ENCODE data around the gene OBSL1.

OBSL1 gene

DNA sequence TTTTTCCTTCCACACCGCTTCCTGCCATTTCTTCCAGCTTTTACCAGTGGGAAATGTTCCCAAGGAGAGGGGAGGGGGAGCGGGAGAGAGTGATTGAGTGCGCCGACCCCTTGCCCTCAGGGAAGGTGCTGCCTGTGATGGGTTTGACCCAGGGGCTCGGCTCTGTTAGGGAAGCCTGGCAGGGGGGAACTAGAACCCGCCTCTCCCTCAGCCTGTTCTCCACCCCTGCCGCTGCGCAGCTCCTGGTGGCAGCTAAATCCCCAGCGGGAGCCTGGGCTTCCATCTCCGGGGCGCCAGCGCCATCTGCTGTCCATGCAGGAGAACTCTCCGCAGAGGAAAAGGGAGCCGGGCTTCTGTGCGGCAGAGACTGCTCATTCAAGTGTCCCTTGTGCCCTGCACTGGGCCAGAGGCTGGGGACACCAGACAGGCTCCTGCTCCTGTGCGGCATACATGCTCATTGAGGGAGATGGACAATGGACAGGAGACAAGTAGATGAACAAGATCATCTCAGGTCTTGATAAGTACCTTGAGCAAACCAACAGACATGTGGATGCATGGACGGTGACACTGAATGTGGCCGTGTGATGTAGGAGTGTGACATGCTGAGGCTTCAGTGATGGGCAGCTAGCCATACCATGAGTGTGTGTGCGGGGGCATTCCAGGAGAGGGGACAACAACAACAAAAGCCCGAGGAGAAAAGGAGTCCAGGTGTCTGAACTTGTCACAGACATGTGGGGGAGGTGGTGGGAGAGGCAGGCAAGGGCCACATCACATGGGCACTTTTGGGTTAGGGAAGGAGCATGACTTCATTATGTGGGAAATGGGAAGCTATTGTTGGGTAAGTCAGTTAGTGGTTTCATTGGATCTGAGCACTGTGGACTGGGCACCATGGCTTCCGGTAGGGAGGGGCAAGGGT is 41.0 kb downstream of the OBSL1 start:
- FAIRE-seq: peak; percentile 18

DNA sequence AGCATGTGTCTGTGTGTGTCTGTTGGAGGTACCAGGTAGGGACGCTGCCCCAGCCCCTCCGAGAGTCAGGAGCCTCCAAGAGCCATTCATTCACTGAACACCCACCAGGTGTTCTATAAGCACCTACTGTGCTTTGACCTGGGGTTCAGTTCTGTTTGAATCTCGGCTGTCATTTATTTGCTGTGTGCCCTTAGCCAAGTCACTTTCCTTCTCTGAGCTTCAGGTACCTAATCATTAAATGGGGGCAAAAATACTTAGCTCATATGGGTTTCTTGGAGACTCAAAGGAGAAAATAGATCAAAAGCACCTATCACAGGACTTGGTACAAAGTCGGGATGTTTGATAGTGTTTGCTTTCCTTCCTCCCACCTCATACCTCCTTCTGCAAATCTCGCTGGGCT is 43.9 kb downstream of the OBSL1 start:
- no peak for FAIRE-seq

DNA sequence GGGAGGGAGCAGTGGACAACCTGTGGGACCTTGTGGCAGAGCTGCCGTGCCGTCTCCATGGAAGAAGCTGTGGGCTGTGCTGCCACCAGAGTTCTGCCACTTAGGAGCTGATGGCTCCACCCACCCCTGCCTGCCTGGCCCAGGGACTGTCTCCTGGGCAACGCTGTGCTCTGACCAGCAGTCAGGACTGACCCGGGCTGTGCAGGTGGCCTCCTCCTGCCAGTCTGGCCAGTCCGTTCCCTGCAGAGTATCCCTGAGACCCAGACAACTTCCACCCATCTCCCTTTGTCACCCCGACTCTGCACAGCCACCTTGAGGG is 44.3 kb downstream of the OBSL1 start:
- FAIRE-seq: no peak

DNA sequence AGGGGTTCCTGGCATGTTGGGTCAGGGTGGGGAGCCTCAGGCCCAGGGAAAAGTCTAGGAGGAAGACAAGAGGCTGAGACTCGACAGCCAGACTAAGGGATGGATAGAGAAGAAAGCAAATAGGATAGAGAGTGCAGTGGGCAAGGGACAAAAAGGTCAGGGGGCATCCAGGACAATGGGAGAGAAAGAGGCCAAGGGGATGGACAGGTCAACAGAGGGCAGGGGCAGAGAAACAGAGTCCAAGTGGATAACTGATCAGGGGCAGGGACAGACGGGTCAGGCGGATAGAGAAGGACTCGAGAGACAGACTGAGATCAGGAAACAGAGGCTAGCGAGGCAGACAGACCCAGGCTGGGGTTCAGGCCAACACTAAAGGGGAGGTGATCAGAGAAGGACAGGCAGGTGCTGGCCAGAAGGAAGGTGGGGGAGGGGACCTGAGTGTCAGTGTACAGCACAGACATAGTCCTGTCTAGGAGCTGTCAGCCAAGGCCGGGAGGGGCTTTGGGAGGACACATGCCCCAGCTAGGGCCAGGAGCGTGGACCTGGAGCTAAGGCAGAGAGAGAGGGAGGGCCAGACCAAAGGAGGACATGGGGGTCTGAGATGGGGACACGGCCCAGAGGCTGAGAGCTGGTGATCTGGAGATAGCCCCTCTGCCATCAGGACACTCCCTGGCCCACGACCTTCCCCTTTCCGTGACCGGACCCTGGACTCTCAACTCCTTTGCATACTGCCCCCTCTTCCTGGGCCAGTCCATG is 44.8 kb downstream of the OBSL1 start:
- FAIRE-seq: no peak

DNA sequence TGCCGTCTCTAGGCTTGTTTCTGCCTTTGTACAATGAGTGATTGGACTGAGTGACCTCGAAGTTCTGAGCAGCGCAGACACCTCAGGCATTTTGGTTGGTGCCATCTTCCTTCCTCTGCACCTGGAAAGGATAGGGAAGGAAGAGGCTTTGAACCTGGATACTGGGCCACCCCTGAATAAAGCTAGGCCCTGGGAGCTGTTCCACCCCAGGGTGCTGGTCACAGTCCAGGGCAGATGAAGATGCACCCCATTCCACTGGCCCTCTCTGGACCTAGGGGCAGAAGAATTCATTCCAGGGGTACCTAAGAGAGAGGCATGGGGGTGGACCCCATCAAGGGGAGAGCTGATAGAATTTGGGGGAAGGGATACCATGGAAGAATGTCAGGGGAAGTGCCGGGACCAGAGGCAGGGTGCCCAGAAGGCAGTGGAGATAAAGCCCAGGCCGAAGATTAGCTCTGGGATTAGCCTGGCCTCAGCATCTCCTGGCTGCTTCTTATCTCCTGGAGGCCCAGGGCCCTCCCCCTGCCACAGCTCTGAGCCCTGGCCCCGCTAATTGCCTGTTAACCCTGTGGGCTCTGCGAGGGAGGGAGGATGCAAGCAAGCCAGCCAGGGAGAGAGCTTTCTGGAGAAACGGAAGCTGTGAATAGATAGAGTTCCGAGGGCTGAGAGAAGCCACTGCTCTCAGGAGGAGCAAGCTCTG is 45.7 kb downstream of the OBSL1 start:
- no peak for FAIRE-seq

DNA sequence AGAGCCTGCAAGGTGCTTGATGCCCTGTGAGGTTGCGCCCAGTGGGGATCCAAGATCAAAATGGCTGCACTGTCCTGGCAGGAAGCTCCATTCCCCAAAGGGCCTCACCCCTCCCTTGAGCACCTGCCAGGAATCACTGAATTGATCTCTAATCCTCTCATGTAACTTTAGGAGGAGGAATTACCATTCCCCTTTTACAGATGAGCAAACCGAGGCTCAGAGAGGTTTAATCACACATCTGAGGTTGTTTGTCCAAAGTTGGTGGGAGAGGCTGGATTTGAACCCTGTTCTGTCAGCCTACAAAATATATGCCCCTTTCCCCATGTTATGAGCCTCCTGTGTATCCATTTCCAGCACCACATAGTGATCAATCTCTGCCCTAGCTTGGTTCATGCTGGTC is 46.5 kb downstream of the OBSL1 start:
- no peak for FAIRE-seq

DNA sequence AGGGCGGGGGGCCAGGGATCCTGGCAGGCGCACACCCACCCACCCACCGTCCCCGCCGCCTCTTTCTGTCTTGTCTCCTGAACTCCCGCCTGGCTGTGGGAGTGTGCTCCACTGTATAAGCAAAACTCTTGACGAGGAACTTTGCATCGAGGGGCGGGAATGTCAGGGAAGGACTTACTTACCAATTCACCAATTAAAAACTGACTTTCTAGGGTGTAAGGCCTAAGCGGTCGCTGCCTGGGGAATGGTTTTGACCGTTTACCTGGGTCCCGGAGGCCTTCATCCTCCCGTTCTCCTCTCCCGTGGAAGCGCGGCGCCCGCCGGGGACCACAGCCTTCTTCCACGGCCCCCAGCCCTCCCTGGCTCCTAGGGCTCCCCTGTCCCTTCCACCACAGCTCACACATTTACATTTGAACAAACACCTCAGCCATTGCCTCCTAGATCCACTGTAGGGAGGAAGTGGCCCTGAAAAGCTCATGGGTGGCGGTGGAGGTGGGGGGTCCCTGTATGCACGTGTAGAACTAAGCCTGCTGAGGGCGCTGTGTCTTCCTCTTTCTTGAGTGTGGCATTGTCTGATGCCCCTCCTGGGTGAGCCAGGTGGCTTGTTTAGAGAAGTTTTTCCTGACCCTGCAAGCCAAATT is 48.2 kb downstream of the OBSL1 start:
- no peak for FAIRE-seq

DNA sequence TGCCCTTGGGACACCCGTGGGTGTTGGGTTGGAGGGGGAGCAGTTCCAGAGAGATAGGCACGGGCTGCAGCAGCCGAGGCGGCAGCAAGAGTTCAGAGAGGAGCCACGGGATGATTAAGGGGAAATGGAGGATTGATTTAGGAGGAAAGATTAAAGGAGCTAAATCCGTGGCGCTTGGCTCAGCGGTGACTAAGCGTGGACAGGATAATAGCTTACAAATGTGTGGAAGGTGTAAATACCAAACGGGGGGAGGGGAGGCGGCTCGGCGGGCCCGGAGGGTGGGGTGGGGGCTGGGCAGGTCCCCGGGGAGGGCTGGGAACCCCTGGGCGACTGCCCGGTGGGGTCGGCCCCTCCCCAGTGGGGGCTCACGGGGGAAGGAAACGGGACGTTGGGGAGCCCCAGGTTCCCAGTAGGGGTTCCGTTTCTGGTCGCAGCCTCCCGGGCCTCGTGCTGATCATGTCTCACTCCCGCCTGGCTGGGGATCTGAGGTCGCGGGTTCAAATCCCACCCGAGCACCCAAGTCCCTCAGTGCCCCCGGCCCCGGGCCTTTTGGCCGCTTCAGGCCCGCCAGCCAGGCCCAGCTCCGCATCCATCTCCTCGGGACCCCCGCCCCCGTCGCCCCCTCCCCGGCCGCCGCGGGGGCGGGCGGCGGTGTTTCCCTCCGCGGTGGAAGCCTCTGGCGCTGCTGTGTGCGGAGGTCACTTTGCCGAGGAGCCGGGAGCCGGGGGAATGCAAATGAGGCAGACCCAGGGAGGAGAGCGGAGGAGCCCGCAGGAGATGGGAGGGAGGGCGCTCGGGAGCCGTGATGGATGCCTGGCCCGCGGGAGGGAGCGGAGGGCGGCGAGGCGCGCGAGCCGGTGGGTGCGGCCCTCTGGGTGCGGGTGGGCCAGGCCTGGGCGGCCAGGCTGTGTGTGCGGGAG is 49.0 kb downstream of the OBSL1 start:
- no peak for FAIRE-seq

DNA sequence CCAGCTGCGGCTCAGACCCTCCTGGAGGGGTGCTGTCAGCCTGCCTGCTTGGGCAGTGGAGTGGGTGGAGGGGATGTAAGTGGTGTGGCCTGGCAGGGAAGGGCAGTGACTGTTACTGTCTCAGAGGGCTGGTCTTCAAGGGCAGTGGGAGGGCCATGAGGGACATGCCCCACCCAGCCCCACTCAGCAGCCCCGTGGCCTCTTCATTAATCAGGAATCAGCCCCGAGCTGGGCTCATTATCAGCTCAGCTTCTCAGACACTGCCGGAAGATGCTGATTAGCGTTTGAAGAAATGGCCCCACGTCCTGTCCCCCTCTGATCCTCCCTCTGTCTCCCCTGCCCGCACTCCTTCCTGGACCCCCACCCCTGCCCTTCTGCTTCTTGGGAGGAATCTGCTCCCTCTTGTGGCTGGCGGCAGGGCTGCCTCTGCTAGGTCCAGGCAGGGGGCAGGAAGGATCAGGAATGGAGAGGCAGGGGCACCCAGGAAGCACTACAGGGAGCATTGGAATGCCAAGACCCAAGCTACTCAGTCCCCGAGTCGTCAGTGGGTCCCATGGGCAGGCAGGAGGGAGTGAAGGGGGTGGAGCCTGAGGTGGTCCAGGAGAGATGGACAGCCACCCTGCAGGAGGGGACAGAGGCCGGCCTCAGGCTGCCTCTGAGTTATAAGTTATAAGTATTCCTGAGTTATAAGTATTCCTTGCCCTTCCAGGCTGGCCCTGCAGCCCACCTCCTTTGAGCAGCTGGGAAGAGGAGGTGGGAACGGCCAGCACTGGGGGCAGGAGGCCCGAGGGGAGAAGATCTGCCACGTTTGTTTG is 50.1 kb downstream of the OBSL1 start:
- no peak for FAIRE-seq

DNA sequence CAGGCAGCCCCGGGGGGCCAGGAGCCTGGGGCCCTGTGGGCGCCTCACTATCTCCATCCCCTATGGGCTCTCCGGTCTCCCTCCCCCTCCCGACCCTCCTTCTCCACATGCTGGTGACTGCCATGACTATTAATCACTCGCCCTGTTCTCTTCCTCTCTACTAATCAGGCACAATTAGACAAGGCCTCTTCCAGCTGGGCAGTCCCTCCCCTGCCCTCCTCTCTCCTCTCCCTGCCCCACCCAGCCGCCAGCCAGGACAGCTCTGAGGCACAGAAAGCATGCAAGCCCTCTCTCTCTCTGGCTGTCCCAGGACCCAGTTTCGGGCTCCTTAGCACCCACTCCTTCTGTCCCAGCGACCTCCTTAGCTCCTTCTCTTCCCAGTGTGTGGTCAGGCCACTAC is 51.3 kb downstream of the OBSL1 start:
- FAIRE-seq: no peak

DNA sequence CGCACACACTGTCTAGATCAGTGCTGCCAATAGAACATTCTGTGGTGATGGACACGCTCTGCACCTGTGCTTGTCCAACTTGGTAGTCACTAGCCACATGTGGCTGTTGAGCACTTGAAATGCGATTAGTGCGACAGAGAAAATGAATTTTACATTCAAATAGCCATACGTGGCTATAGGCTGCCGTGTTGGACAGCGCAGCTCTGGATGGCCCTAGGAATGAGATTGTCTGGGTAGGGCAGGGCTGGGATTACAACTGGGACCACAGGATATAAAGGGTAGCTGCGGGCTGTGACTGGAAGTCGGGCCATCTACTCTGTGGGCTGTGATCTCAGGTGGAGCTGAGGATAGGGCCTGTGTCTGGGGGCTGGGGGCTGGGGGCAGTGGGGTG is 51.8 kb downstream of the OBSL1 start:
- FAIRE-seq: no peak

DNA sequence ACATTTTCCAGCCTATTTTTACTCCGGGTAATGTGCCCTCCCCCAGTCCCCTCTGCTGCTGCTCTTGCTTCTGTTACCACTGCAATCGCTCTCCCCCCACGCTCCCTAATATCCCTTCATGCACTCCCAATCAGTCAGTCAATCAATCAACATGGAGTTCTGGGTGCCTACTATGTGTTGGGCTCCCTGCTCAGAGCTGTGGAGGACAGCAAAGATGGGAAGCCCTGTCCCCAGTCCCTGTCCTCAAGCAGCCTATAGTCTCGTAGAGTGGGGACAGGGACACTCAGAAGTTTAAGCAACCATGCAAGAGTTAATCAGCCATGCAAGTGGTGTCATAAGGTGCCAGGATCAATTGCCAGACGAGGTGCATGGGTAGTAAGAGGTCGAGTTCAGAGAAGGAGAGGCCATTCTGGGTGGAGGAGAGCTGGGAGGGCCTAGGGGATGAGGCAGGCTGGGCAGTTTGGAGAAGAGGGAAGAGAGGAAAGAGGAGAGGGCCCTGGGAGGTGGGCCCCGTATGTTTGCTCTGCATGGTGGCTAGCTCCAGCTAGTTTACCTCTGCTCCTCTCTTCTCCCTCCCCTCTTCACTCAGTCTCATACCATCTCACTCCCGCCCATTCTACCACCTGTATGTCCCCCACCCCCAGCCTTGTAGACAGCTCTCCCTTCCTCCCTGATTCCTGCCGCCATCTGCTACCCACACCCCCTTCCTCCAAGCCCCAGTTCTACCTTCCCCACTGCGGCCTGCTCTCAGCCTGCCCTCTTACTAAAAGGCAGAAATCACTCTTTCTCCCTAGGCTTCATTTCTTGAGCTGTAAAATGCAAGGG is 53.2 kb downstream of the OBSL1 start:
- no peak for FAIRE-seq

DNA sequence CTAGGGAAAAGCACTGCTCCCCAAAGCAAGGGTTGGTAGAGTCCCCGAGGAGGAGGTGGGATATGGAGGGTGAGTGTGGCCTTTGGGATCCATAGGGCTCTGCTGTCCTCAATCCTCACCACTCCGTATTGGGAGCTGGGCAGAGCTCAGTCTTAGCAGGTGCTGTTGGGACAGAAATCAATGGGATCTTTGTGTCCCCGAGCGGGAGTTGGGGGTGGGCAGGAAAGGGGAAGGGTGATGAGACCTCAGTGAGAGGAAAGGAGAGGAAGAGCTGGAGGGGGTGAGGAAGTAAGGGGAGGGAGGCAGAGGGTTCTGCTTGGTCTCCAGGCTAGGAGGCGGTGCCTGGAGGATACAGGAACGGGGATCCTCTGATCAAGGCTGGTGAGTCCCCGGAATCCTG is 54.5 kb downstream of the OBSL1 start:
- no peak for FAIRE-seq

DNA sequence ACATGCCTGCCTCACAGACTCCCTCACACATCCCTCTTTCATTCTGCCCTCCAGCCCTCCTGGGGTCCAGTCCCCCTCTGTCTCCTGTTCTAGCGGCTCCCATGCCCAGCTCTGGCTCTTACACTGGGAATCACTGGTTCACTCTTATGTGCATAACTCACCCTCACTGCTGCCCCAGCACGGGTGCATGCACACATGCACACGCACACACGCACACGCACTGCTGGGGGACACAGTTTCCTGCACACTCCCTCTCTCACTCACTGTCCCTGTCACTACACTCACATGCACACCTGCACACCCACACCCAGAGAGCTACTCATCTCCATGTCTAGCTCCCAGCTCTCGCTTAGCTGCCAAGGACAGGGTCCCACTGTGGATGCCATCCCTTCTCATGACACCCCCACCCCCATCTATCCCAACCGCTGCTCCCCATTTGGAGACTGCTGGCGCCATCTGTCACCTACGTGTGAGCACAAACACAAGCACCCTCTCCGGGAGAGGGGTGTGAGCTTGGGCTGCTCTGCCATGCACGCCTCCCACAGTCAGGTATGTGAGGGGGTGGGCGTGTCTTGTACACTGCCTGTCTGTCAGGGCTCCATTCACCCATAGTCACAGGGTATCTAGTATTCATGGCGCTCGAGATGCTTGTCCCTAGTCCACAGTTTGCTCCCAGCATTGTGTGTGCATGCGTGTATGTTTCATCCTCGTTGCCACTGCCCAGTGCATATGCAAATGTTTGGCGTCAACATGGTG is 55.3 kb downstream of the OBSL1 start:
- FAIRE-seq: no peak

DNA sequence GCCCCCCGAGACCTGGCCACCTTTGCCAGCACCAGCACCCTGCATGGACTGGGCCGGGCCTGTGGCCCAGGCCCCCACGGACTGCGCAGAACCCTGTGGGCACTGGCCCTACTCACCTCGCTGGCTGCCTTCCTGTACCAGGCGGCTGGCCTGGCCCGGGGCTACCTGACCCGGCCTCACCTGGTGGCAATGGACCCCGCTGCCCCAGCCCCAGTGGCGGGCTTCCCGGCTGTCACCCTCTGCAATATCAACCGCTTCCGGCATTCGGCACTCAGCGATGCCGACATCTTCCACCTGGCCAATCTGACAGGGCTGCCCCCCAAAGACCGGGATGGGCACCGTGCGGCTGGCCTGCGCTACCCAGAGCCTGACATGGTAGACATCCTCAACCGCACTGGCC is 56.5 kb downstream of the OBSL1 start:
- FAIRE-seq: no peak

DNA sequence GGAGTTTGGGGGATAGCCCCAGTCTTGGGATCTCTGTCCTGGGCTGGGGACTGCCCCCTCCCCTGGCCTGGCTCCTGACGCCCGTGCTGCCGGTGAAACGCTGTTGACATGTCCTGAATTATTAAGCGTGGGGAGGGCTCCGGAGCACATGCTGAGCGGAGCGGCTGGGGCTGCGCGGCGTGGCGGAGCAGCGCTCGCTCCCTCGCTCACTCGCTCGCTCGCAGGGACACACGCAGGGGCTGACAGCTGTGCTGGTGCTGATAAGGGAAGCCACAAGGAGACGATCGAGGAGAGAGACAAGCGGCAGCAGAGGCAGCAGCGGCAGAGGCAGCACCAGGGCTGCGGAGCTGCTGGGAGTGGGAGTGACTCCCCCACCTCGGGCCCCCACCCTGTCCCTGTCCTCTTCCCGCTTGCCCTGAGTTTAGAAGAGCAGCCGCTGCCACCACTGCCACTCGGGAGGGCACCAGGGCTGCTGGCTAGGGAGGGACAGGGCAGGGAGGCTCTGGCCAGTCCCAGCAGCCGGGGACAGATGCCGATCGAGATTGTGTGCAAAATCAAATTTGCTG is 57.1 kb downstream of the OBSL1 start, which contains the start of gene ASIC4:
TSS of gene ASIC4 (plus strand) at position 287 of the 566 bp plus-strand sequence. CDS start at position 530, 243 bp downstream.
- no peak for FAIRE-seq

DNA sequence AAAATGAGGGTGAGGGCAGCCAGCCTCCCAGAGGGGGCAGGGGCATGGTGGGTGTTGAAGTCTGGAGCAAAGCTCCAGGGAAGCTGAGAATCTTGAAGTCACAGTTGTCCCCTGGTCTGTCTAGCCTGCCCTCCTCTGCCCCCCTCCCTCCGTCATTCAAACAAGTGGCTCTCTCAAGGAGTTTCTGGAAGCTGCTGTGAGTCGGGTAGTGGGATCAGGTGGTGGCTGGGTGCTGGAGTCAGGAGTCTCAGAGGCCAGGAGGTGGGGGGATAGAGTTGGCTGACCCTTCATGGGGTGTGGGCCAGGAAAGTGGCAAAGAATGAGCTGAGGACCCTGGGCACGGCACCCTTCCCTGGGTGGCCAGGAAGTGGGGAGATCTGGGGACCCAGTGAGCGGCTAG is 57.6 kb downstream of the OBSL1 start:
- FAIRE-seq: no peak

DNA sequence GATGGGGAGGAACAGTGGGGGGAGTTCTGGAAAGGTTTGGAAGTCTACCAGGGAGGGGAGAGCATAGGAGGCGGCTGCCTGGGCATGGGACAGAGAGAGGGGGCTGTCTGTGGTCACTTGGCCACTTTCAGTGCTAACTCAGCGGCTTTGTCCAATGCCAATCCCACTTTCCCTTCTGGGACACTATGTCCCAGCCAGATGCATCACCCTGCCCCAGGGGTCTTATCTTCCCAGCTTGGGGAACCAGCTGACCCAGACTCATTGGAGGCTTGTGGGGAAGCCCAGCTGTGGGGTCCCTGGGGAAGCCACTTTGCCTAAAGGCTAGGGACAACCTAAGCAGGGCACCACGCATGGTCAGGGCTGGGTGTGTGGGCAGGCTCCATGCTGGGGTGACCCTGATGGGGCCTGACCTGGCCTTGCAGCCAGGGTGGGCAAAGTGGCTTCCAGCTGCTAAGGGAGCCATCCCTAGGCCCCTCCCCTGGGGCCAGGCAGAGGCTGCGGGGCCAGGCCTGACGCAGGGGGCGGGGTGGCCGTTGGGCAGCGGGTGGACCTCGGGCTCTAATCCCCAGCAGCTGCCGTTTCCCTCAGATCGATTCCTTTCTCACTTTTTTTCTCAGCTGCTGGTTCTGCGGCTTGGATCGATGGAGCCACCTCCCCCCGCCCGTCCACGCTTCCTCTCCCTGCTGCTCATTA is 58.7 kb downstream of the OBSL1 start:
- FAIRE-seq: no peak
